Parathyroid adenoma (tissue), 2 donors: ENCODE data around the gene PRKAR1B.

Experiments used
- H2AFZ ChIP-seq: fragments of 300-600 bp; sonication (generic); one replicate; pipeline ENCODE4 v1.7.0; 2017; ENCODE audit warnings: antibody characterized with exemption, mild to moderate bottlenecking
- H3K27ac ChIP-seq: fragments of 300-600 bp; sonication (generic); one replicate; pipeline ENCODE4 v1.7.0; 2017
- H3K27me3 ChIP-seq: fragments of 300-600 bp; sonication (generic); one replicate; pipeline ENCODE4 v1.7.0; 2017; ENCODE audit warnings: low read length; ENCODE audit not compliant: control insufficient read depth, insufficient read depth
- H3K36me3 ChIP-seq: fragments of 300-600 bp; sonication (generic); one replicate; pipeline ENCODE4 v1.7.0; 2017; ENCODE audit warnings: low read length; ENCODE audit not compliant: control insufficient read depth, insufficient read depth
- H3K4me1 ChIP-seq: fragments of 300-600 bp; sonication (generic); one replicate; pipeline ENCODE4 v1.7.0; 2017; ENCODE audit warnings: control low read depth
- H3K4me2 ChIP-seq: fragments of 300-600 bp; sonication (generic); one replicate; pipeline ENCODE4 v1.7.0; 2017; ENCODE audit warnings: low read length
- H3K4me3 ChIP-seq: fragments of 300-600 bp; sonication (generic); one replicate; pipeline ENCODE4 v1.7.0; 2017; ENCODE audit warnings: low read depth, low read length
- H3K79me2 ChIP-seq: fragments of 300-600 bp; sonication (generic); one replicate; pipeline ENCODE4 v1.7.0; 2017; ENCODE audit warnings: control low read depth
- H3K9ac ChIP-seq: fragments of 300-600 bp; sonication (generic); one replicate; pipeline ENCODE4 v1.7.0; 2017; ENCODE audit warnings: mild to moderate bottlenecking
- H3K9me3 ChIP-seq: fragments of 300-600 bp; sonication (generic); one replicate; pipeline ENCODE4 v1.7.0; 2017; ENCODE audit warnings: low read length; ENCODE audit not compliant: control insufficient read depth
- TF ChIP-seq, protein P1 (sequence below): fragments of 300-600 bp; sonication (generic); IDR thresholded peaks from one replicate; pipeline ENCODE4 v1.7.0; 2017; ENCODE audit warnings: antibody characterized with exemption, mild to moderate bottlenecking
- donor health status: primary hyperparathyroidism.

The PRKAR1B gene

DNA sequence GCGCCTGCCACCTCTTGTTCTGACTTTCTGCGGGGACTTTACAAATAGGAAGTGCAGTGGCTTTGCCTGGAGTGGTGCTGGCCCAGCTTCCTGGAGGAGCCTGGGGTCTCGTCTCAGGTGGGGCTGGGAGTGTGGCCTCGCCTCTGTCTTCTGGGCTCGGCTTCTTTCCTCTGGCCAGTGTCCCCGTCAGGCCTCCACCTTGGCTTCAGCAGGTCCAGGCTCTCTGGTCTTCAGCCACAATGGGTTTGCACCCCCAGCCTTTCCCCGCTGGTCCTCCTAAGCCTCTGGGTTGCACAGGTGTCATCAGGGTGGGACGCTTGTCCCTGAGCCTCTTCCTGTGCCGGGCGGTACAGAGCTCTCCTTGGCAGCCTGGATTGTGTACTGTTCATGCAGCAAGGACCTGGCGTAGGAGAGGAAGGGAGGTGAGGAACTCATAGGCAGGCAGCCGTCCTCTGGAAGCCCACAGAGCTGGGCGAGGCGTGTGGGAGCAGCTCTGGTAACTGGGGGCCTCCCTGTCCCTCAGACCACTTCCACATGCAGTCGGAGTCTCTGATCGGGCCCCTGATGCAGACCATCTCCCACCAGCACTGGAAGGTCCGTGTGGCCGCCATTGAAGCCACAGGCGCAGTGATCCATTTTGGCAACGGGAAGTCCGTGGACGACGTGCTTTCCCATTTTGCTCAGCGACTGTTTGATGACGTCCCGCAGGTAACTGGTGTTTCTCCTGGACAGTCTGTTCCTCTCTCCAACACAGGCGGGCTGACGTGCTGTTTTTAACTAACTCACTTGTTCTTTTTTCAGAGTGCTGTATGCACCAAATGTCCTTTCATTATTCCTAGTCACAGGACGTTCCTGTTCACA is 2.3 kb upstream of the PRKAR1B start:
- Histone ChIP-seq H3K4me2 (no peak overlapping the region), H3K36me3 (no peaks in the 10 kb centered on the region), H3K27ac (no peak overlapping the region), H3K79me2 (peaks cover 13% of the 10 kb centered on the region), H2AFZ (no peak overlapping the region), H3K4me1 (peaks cover 6% of the 10 kb centered on the region), H3K9me3 (no peaks in the 10 kb centered on the region), H3K9ac (no peak overlapping the region), H3K4me3 (no peak overlapping the region), H3K27me3 (no peaks in the 10 kb centered on the region)
- TF ChIP-seq, protein P1, sequence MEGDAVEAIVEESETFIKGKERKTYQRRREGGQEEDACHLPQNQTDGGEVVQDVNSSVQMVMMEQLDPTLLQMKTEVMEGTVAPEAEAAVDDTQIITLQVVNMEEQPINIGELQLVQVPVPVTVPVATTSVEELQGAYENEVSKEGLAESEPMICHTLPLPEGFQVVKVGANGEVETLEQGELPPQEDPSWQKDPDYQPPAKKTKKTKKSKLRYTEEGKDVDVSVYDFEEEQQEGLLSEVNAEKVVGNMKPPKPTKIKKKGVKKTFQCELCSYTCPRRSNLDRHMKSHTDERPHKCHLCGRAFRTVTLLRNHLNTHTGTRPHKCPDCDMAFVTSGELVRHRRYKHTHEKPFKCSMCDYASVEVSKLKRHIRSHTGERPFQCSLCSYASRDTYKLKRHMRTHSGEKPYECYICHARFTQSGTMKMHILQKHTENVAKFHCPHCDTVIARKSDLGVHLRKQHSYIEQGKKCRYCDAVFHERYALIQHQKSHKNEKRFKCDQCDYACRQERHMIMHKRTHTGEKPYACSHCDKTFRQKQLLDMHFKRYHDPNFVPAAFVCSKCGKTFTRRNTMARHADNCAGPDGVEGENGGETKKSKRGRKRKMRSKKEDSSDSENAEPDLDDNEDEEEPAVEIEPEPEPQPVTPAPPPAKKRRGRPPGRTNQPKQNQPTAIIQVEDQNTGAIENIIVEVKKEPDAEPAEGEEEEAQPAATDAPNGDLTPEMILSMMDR = no peak

- no peak overlapping the region for H3K4me2 ChIP-seq
- H2AFZ ChIP-seq = no peak overlapping the region
- H3K27ac ChIP-seq = no peak overlapping the region
- no peak overlapping the region for H3K9ac ChIP-seq
- H3K79me2 ChIP-seq = peaks cover 7% of the 10 kb centered on the region
- H3K36me3 ChIP-seq = no peaks in the 10 kb centered on the region
- H3K27me3 ChIP-seq = no peaks in the 10 kb centered on the region
- no peak overlapping the region for H3K4me3 ChIP-seq
- no peaks in the 10 kb centered on the region for H3K9me3 ChIP-seq
- TF ChIP-seq, protein P1 = no peak
- H3K4me1 ChIP-seq = peaks cover 6% of the 10 kb centered on the region
These were observed 1.5 kb upstream of the PRKAR1B start for GRCh38 chr7:728602-729001.

GRCh38 chr7:727806-728460 is 852 bp upstream of the PRKAR1B start:
- Histone ChIP-seq H3K4me3 (no peak overlapping the region), H3K27me3 (no peaks in the 10 kb centered on the region), H3K79me2 (peaks cover 6% of the 10 kb centered on the region), H3K4me1 (peaks cover 6% of the 10 kb centered on the region), H3K36me3 (no peaks in the 10 kb centered on the region), H2AFZ (no peak overlapping the region), H3K9me3 (no peaks in the 10 kb centered on the region), H3K27ac (no peak overlapping the region), H3K4me2 (no peak overlapping the region), H3K9ac (no peak overlapping the region)
- TF ChIP-seq, protein P1 = no peak

DNA sequence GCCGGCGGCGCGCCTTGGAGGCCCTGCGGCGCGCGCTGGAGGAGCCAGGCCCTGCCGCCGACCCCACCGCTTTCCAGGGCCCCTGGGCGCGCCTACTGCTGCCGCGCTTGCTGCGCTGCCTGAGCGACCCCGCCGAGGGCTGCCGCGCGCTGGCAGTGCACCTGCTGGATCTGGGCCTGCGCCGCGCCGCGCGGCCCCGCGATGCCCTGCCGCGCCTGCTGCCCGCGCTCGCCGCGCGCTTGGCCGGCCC is 302 bp downstream of the PRKAR1B start:
- H3K27ac ChIP-seq = no peak overlapping the region
- TF ChIP-seq, protein P1 = no peak
- H2AFZ ChIP-seq = peak overlapping the region; percentile 85
- H3K9me3 ChIP-seq = no peaks in the 10 kb centered on the region
- peak overlapping the region; percentile 59 for H3K4me3 ChIP-seq
- H3K9ac ChIP-seq = no peak overlapping the region
- peaks cover 3% of the 10 kb centered on the region for H3K79me2 ChIP-seq
- no peaks in the 10 kb centered on the region for H3K27me3 ChIP-seq
- H3K36me3 ChIP-seq = no peaks in the 10 kb centered on the region
- peak overlapping the region; percentile 66 for H3K4me2 ChIP-seq
- H3K4me1 ChIP-seq = peaks cover 6% of the 10 kb centered on the region
